ENCODE data around the gene INTS1. TPM values are rescaled to one million over a fixed set of nuclear protein-coding genes. Genes with fewer than 3 reads are reported as not detected.

INTS1 gene
- total and polyA plus RNA-seq, 2 of the 4 experiments (the other 2 are of a cell fraction): 9.3 to 40.1 TPM

- peak overlapping the region; percentile 70 for H3K9ac ChIP-seq (ENCODE audit: low read depth, low read length)
- H2BK5ac ChIP-seq (ENCODE audit: low read depth, low read length, poor library complexity, severe bottlenecking): peak overlapping the region; percentile 99
- H3K9me1 ChIP-seq (ENCODE audit: insufficient read depth, low read length): peaks cover 13% of the 10 kb centered on the region
- peak overlapping the region; percentile 99 for H3K4ac ChIP-seq (ENCODE audit: low read depth, low read length)
- peak overlapping the region; percentile 81; the same call in 1 of the 3 replicates for H2BK15ac ChIP-seq (ENCODE audit: low read depth, low read length)
- peak overlapping the region; percentile 97 for H2BK120ac ChIP-seq (ENCODE audit: low read depth, low read length)
- CTCF ChIA-PET: interaction anchor here (0.5 to 0.6 kb wide), 2 partner anchors 23 to 33 kb away, joined by 3 to 4 read pairs; no protein-coding TSS in a partner anchor
- peaks cover 43% of the 10 kb centered on the region for H4K20me1 ChIP-seq (ENCODE audit: insufficient read depth, low read length)
- in situ Hi-C loops (cut with MboI; ENCODE audit: low sequenced_read_pairs): no loop called here
- H2BK20ac ChIP-seq (ENCODE audit: low read depth, low read length): peak overlapping the region; percentile 93
- peak overlapping the region; percentile 96 for H3K27ac ChIP-seq (ENCODE audit: insufficient read depth, low read length)
- BruUV-seq (replicated peaks): no TSS peak
- peak overlapping the region; percentile 41 for H3K4me3 ChIP-seq (ENCODE audit: insufficient read depth, low read depth, low read length)
- peak overlapping the region; percentile 53 to 89 for H4K8ac ChIP-seq (ENCODE audit: low read depth in 2 of 2, low read length in 2 of 2)
- peaks cover 0 to 68% of the 10 kb centered on the region in 2 experiments; a peak in 3 of 4 replicates for H3K79me1 ChIP-seq (ENCODE audit: low read depth in 1 of 2, low read length in 2 of 2)
- H3K9me3 ChIP-seq (ENCODE audit: control insufficient read depth, insufficient read depth, low read length): no peaks in the 10 kb centered on the region
- H3K18ac ChIP-seq (ENCODE audit: low read depth, low read length): peak overlapping the region; percentile 78
- peak overlapping the region; percentile 99 for H4K91ac ChIP-seq (ENCODE audit: insufficient read depth, low read depth, low read length)
- H3K23ac ChIP-seq (ENCODE audit: low read depth, low read length): peak overlapping the region; percentile 98
- dilution Hi-C loops (cut with HindIII; ENCODE audit: low sequenced_read_pairs, unreplicated experiment): no loop called here
- no peaks in the 10 kb centered on the region for H3K27me3 ChIP-seq (ENCODE audit: control insufficient read depth, insufficient read depth, low read length)
- ATAC-seq (ENCODE audit: low read depth) (peak; percentile 36), DNase-seq (peak; percentile 97)
- peak overlapping the region; percentile 66 for H3K56ac ChIP-seq (ENCODE audit: extremely low read depth, insufficient read depth, low read length)
- 7% methylated on average over 21 of the region's 56 CpGs; no CpG with 5 or more reads in 1 of the 2 experiments for WGBS, 2 experiments (ENCODE audit: extremely low coverage in 2 of 2, insufficient read length in 1 of 2)
- H4K5ac ChIP-seq (ENCODE audit: low read depth, low read length): peak overlapping the region; percentile 72
- H2AK5ac ChIP-seq (ENCODE audit: low read depth, low read length): peak overlapping the region; percentile 99
- intact Hi-C loops (cut with micrococcal nuclease): loop anchor here (2.0 to 5.0 kb wide), 2 partner anchors 33 to 35 kb away; partner anchors contain the start of genes INTS1 and PSMG3
- H2AK9ac ChIP-seq (replicated peaks; ENCODE audit: low read depth, low read length, poor library complexity): peak overlapping the region; percentile 100
- H3K14ac ChIP-seq (replicated peaks; ENCODE audit: low read depth, low read length): peak overlapping the region; percentile 97
- peaks cover 34% of the 10 kb centered on the region for H3K4me1 ChIP-seq (ENCODE audit: control insufficient read depth, insufficient read depth, low read length)
- H3K4me2 ChIP-seq (ENCODE audit: low read depth, low read length): peak overlapping the region; percentile 82
- H3K36me3 ChIP-seq (ENCODE audit: control insufficient read depth, insufficient read depth, low read length): peaks cover 30% of the 10 kb centered on the region
- H2AFZ ChIP-seq (replicated peaks; ENCODE audit: low read length, poor library complexity): peak overlapping the region; percentile 88
- POLR2A ChIA-PET (ENCODE audit: unreplicated experiment): no interaction called here
- peak; percentile 18 for TF ChIP-seq RCOR1 (IDR thresholded peaks at IDR 0.05; ENCODE audit: insufficient replicate concordance, low read length)
- peak; percentile 72 for TF ChIP-seq MAZ (IDR thresholded peaks at IDR 0.05; ENCODE audit: borderline replicate concordance, low read depth, low read length)
- TF ChIP-seq NFE2L2 (IDR thresholded peaks at IDR 0.05; ENCODE audit: low read depth, low read length): peak; percentile 6; the same call in 1 of the 2 replicates
- TF ChIP-seq ELK1 (IDR thresholded peaks at IDR 0.05; ENCODE audit: borderline replicate concordance, low read depth, low read length): no peak
- TF ChIP-seq RFX5 (IDR thresholded peaks at IDR 0.05; ENCODE audit: low read depth, low read length): peak; percentile 53; the same call in 1 of the 2 replicates
- TF ChIP-seq BHLHE40 (IDR thresholded peaks at IDR 0.05; ENCODE audit: low read depth, low read length): peak; percentile 67
- TF ChIP-seq POLR2A (IDR thresholded peaks at IDR 0.05; ENCODE audit: low read depth, low read length): peak; percentile 97
- TF ChIP-seq RAD21 (IDR thresholded peaks at IDR 0.05; ENCODE audit: low read length): peak; percentile 11; the same call in 1 of the 2 replicates
- 0 out of 2 replicates have a peak, but pooled peaks have one; percentile 35 for TF ChIP-seq FOS (IDR thresholded peaks at IDR 0.05; ENCODE audit: low read depth, low read length)
- peak; percentile 61 for TF ChIP-seq CEBPB (IDR thresholded peaks at IDR 0.05; ENCODE audit: low read depth, low read length)
- no peak for TF ChIP-seq CTCF (conservative IDR thresholded peaks at IDR 0.05; ENCODE audit: low read depth, low read length)
- TF ChIP-seq MAFK (IDR thresholded peaks at IDR 0.05; ENCODE audit: low read depth, low read length): no peak
- TF ChIP-seq SMC3 (IDR thresholded peaks at IDR 0.05; ENCODE audit: low read depth, low read length): no peak
Measured at GRCh38 chr7:1537535-1538412, 33.6 kb upstream of the INTS1 start.

Data from IMR-90 (cell line).